ENCODE data around the gene GPHA2. TPM values are rescaled to one million over a fixed set of nuclear protein-coding genes. Genes with fewer than 3 reads are reported as not detected.

Gene GPHA2
- total and polyA plus RNA-seq, 2 of the 13 experiments (the other 11 are each of a cell fraction or from before 2014, with no cell fraction given): 13.0 to 19.1 TPM

DNA sequence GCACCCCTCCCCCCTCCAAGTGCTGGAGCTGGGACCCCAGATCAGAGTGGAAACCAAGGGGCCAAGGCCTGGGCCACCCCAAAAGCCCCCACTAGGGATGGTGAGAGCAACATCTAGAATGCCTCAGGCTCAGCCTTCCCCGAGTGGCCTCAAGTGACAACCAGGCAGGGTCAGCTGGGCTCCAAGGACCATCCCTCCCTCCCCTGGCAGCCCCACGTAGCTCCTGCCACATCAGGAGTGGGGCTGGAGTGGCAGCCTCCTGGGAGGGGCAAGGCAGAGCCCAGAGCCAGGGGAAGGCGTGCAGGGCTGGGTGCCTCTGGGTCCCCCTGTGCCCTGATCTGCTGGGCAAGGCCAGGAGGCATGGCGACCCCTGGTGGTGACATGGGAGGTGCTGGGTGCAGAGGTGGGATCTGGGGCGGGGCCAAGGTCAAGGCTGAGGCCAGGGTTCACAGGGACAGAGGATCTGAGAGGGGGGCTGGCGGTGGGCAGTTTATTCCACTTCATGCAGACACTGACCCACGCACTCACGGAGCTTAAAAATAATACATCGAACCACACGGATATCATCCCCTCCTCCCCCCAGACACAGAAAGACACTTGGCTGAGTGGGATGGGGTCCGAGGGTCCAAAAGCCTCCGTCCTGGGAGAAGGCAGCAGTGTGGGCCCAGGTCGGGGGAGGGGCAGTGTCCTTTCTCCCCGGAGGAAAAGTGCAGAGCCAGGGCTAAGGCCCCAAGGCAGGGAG lies 41.5 kb downstream of the GPHA2 start (continued):
- TF ChIP-seq, protein P1, sequence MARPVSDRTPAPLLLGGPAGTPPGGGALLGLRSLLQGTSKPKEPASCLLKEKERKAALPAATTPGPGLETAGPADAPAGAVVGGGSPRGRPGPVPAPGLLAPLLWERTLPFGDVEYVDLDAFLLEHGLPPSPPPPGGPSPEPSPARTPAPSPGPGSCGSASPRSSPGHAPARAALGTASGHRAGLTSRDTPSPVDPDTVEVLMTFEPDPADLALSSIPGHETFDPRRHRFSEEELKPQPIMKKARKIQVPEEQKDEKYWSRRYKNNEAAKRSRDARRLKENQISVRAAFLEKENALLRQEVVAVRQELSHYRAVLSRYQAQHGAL (CRISPR knock-in tag; IDR thresholded peaks at IDR 0.05; ENCODE audit: not compliant biosample characterization): no peak
- TF ChIP-seq ATF7-NPFF (CRISPR knock-in tag; IDR thresholded peaks at IDR 0.05; ENCODE audit: low read depth) (no peak), PAF1 (CRISPR knock-in tag; IDR thresholded peaks at IDR 0.05) (peak; percentile 59; the same call in 1 of the 2 replicates), ZNF264 (CRISPR knock-in tag; IDR thresholded peaks at IDR 0.05) (peak; percentile 60), BCL6 (CRISPR knock-in tag; IDR thresholded peaks at IDR 0.05) (peak; percentile 76), MTA1 (CRISPR knock-in tag; IDR thresholded peaks at IDR 0.05; ENCODE audit: borderline replicate concordance) (peak; percentile 97), ELF1 (CRISPR knock-in tag; IDR thresholded peaks at IDR 0.05) (peak; percentile 59), SATB2 (CRISPR knock-in tag; IDR thresholded peaks at IDR 0.05) (no peak), RFX1 (IDR thresholded peaks at IDR 0.05) (no peak), ZMYM3 (CRISPR knock-in tag; IDR thresholded peaks at IDR 0.05) (peak; percentile 77; the same call in 1 of the 2 replicates), NKX3-1 (CRISPR knock-in tag; IDR thresholded peaks at IDR 0.05) (0 out of 2 replicates have a peak, but pooled peaks have one; percentile 13)
- TF ChIP-seq, protein P2, sequence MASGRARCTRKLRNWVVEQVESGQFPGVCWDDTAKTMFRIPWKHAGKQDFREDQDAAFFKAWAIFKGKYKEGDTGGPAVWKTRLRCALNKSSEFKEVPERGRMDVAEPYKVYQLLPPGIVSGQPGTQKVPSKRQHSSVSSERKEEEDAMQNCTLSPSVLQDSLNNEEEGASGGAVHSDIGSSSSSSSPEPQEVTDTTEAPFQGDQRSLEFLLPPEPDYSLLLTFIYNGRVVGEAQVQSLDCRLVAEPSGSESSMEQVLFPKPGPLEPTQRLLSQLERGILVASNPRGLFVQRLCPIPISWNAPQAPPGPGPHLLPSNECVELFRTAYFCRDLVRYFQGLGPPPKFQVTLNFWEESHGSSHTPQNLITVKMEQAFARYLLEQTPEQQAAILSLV (CRISPR knock-in tag; IDR thresholded peaks at IDR 0.05; ENCODE audit: borderline replicate concordance): peak; percentile 81
- TF ChIP-seq, protein P3, sequence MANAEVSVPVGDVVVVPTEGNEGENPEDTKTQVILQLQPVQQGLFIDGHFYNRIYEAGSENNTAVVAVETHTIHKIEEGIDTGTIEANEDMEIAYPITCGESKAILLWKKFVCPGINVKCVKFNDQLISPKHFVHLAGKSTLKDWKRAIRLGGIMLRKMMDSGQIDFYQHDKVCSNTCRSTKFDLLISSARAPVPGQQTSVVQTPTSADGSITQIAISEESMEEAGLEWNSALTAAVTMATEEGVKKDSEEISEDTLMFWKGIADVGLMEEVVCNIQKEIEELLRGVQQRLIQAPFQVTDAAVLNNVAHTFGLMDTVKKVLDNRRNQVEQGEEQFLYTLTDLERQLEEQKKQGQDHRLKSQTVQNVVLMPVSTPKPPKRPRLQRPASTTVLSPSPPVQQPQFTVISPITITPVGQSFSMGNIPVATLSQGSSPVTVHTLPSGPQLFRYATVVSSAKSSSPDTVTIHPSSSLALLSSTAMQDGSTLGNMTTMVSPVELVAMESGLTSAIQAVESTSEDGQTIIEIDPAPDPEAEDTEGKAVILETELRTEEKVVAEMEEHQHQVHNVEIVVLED (CRISPR knock-in tag; IDR thresholded peaks at IDR 0.05; ENCODE audit: borderline replicate concordance): peak; percentile 56; the same call in 1 of the 2 replicates
- TF ChIP-seq, protein P4, sequence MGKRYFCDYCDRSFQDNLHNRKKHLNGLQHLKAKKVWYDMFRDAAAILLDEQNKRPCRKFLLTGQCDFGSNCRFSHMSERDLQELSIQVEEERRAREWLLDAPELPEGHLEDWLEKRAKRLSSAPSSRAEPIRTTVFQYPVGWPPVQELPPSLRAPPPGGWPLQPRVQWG (CRISPR knock-in tag; IDR thresholded peaks at IDR 0.05; ENCODE audit: borderline replicate concordance, low read depth): 0 out of 2 replicates have a peak, but pooled peaks have one; percentile 21
- TF ChIP-seq, protein P5, sequence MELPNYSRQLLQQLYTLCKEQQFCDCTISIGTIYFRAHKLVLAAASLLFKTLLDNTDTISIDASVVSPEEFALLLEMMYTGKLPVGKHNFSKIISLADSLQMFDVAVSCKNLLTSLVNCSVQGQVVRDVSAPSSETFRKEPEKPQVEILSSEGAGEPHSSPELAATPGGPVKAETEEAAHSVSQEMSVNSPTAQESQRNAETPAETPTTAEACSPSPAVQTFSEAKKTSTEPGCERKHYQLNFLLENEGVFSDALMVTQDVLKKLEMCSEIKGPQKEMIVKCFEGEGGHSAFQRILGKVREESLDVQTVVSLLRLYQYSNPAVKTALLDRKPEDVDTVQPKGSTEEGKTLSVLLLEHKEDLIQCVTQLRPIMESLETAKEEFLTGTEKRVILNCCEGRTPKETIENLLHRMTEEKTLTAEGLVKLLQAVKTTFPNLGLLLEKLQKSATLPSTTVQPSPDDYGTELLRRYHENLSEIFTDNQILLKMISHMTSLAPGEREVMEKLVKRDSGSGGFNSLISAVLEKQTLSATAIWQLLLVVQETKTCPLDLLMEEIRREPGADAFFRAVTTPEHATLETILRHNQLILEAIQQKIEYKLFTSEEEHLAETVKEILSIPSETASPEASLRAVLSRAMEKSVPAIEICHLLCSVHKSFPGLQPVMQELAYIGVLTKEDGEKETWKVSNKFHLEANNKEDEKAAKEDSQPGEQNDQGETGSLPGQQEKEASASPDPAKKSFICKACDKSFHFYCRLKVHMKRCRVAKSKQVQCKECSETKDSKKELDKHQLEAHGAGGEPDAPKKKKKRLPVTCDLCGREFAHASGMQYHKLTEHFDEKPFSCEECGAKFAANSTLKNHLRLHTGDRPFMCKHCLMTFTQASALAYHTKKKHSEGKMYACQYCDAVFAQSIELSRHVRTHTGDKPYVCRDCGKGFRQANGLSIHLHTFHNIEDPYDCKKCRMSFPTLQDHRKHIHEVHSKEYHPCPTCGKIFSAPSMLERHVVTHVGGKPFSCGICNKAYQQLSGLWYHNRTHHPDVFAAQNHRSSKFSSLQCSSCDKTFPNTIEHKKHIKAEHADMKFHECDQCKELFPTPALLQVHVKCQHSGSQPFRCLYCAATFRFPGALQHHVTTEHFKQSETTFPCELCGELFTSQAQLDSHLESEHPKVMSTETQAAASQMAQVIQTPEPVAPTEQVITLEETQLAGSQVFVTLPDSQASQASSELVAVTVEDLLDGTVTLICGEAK (IDR thresholded peaks at IDR 0.05): no peak
- TF ChIP-seq, protein P5 (CRISPR knock-in tag; IDR thresholded peaks at IDR 0.05): no peak

Data from HepG2 (cell line).